ENCODE results near the gene ACAP1.

ACAP1 gene

GRCh38 chr17:7343250-7343649 is 6.9 kb downstream of the ACAP1 start:
- Histone ChIP-seq H3K36me3 (replicated peaks; ENCODE audit: low read depth, low read length) (no peaks in the 10 kb centered on the region), H2AFZ (ENCODE audit: low read depth, low read length) (no peak overlapping the region), H3K27me3 (ENCODE audit: low read depth, low read length) (no peaks in the 10 kb centered on the region), H3K27ac (ENCODE audit: low read length) (no peak overlapping the region), H3K79me2 (ENCODE audit: low read length) (no peaks in the 10 kb centered on the region), H4K20me1 (ENCODE audit: insufficient read depth, low read length) (no peaks in the 10 kb centered on the region), H3K4me2 (ENCODE audit: low read length) (no peak overlapping the region), H3K4me3 (ENCODE audit: low read length) (no peak overlapping the region), H3K4me1 (ENCODE audit: low read length) (no peaks in the 10 kb centered on the region), H3K9ac (ENCODE audit: low read length) (no peak overlapping the region), H3K9me3 (ENCODE audit: insufficient read depth, low read length) (no peaks in the 10 kb centered on the region)
- TF ChIP-seq CTCF (IDR thresholded peaks at IDR 0.05; ENCODE audit: low read depth, low read length) (no peak), EZH2phosphoT487 (IDR thresholded peaks at IDR 0.05; ENCODE audit: low read depth) (no peak)

- Histone ChIP-seq H3K4me3 (ENCODE audit: low read length) (no peak overlapping the region), H2AFZ (ENCODE audit: low read depth, low read length) (no peak overlapping the region), H3K9me3 (ENCODE audit: insufficient read depth, low read length) (no peaks in the 10 kb centered on the region), H4K20me1 (ENCODE audit: insufficient read depth, low read length) (no peaks in the 10 kb centered on the region), H3K27ac (ENCODE audit: low read length) (no peak overlapping the region), H3K79me2 (ENCODE audit: low read length) (no peaks in the 10 kb centered on the region), H3K4me2 (ENCODE audit: low read length) (no peak overlapping the region), H3K36me3 (replicated peaks; ENCODE audit: low read depth, low read length) (no peaks in the 10 kb centered on the region), H3K9ac (ENCODE audit: low read length) (no peak overlapping the region), H3K4me1 (ENCODE audit: low read length) (no peaks in the 10 kb centered on the region), H3K27me3 (ENCODE audit: low read depth, low read length) (no peaks in the 10 kb centered on the region)
- TF ChIP-seq EZH2phosphoT487 (IDR thresholded peaks at IDR 0.05; ENCODE audit: low read depth) (no peak), CTCF (IDR thresholded peaks at IDR 0.05; ENCODE audit: low read depth, low read length) (no peak)
These were observed 10.7 kb downstream of the ACAP1 start for GRCh38 chr17:7346761-7347614.

- no peaks in the 10 kb centered on the region for H4K20me1 ChIP-seq (ENCODE audit: insufficient read depth, low read length)
- H2AFZ ChIP-seq (ENCODE audit: low read depth, low read length): no peak overlapping the region
- no peak overlapping the region for H3K4me2 ChIP-seq (ENCODE audit: low read length)
- H3K36me3 ChIP-seq (replicated peaks; ENCODE audit: low read depth, low read length): no peaks in the 10 kb centered on the region
- H3K4me1 ChIP-seq (ENCODE audit: low read length): peaks cover 5% of the 10 kb centered on the region; the same call in 1 of the 2 replicates
- H3K79me2 ChIP-seq (ENCODE audit: low read length): no peaks in the 10 kb centered on the region
- H3K4me3 ChIP-seq (ENCODE audit: low read length): no peak overlapping the region
- no peaks in the 10 kb centered on the region for H3K27me3 ChIP-seq (ENCODE audit: low read depth, low read length)
- no peak overlapping the region for H3K9ac ChIP-seq (ENCODE audit: low read length)
- no peak for TF ChIP-seq CTCF (IDR thresholded peaks at IDR 0.05; ENCODE audit: low read depth, low read length)
- TF ChIP-seq EZH2phosphoT487 (IDR thresholded peaks at IDR 0.05; ENCODE audit: low read depth): no peak
- no peaks in the 10 kb centered on the region for H3K9me3 ChIP-seq (ENCODE audit: insufficient read depth, low read length)
- no peak overlapping the region for H3K27ac ChIP-seq (ENCODE audit: low read length)
These were observed 11.5 kb downstream of the ACAP1 start for GRCh38 chr17:7347630-7348477.
